ENCODE results near the gene TUBGCP6. TPM values are rescaled to one million over a fixed set of nuclear protein-coding genes. Genes with fewer than 3 reads are reported as not detected.

TUBGCP6 gene
- polyA plus RNA-seq, 1 donor from 2014 or later, result 74.5 TPM

- Histone ChIP-seq H4K20me1 (ENCODE audit: insufficient read depth) (no peaks in the 10 kb centered on the region), H3K4me2 (ENCODE audit: low read length) (no peak overlapping the region), H3K4me3 (ENCODE audit: low read length) (no peak overlapping the region), H3K9ac (ENCODE audit: low read length) (no peak overlapping the region), H3K27me3 (ENCODE audit: insufficient read depth, low read depth, low read length) (no peaks in the 10 kb centered on the region), H3K79me2 (replicated peaks; ENCODE audit: insufficient read depth, low read length) (no peaks in the 10 kb centered on the region), H3F3A (ENCODE audit: insufficient read depth, low read length, poor library complexity, severe bottlenecking) (no peaks in the 10 kb centered on the region), H3K36me3 (ENCODE audit: insufficient read depth, low read length) (no peaks in the 10 kb centered on the region), H3K9me2 (ENCODE audit: insufficient read depth, low read length) (no peaks in the 10 kb centered on the region), H3K9me3 (ENCODE audit: low read length) (no peaks in the 10 kb centered on the region), H3K27ac (ENCODE audit: low read length) (no peak overlapping the region), H2AFZ (ENCODE audit: low read depth, low read length) (no peak overlapping the region)
- TF ChIP-seq TAF1 (IDR thresholded peaks at IDR 0.05; ENCODE audit: low read depth) (no peak), POLR2AphosphoS5 (IDR thresholded peaks at IDR 0.05) (no peak), RAD21 (conservative IDR thresholded peaks at IDR 0.05) (no peak), EP300 (conservative IDR thresholded peaks at IDR 0.05; ENCODE audit: poor library complexity, severe bottlenecking) (no peak), SMC3 (conservative IDR thresholded peaks at IDR 0.05; ENCODE audit: poor library complexity) (no peak), MXI1 (conservative IDR thresholded peaks at IDR 0.05; ENCODE audit: poor library complexity, severe bottlenecking) (no peak), EZH2 (IDR thresholded peaks at IDR 0.05; ENCODE audit: borderline replicate concordance, insufficient read depth, low read length, poor library complexity, severe bottlenecking) (no peak), CTCF (IDR thresholded peaks at IDR 0.05; ENCODE audit: poor library complexity, severe bottlenecking) (no peak)
- TF ChIP-seq, protein P1, sequence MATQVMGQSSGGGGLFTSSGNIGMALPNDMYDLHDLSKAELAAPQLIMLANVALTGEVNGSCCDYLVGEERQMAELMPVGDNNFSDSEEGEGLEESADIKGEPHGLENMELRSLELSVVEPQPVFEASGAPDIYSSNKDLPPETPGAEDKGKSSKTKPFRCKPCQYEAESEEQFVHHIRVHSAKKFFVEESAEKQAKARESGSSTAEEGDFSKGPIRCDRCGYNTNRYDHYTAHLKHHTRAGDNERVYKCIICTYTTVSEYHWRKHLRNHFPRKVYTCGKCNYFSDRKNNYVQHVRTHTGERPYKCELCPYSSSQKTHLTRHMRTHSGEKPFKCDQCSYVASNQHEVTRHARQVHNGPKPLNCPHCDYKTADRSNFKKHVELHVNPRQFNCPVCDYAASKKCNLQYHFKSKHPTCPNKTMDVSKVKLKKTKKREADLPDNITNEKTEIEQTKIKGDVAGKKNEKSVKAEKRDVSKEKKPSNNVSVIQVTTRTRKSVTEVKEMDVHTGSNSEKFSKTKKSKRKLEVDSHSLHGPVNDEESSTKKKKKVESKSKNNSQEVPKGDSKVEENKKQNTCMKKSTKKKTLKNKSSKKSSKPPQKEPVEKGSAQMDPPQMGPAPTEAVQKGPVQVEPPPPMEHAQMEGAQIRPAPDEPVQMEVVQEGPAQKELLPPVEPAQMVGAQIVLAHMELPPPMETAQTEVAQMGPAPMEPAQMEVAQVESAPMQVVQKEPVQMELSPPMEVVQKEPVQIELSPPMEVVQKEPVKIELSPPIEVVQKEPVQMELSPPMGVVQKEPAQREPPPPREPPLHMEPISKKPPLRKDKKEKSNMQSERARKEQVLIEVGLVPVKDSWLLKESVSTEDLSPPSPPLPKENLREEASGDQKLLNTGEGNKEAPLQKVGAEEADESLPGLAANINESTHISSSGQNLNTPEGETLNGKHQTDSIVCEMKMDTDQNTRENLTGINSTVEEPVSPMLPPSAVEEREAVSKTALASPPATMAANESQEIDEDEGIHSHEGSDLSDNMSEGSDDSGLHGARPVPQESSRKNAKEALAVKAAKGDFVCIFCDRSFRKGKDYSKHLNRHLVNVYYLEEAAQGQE (IDR thresholded peaks at IDR 0.05; ENCODE audit: borderline replicate concordance), result no peak
These were observed 8.5 kb upstream of the TUBGCP6 start for GRCh38 chr22:50253046-50253915.

- no peak overlapping the region for H2AFZ ChIP-seq (ENCODE audit: low read depth, low read length)
- no peaks in the 10 kb centered on the region for H3K36me3 ChIP-seq (ENCODE audit: insufficient read depth, low read length)
- H3K9me3 ChIP-seq (ENCODE audit: low read length), result no peaks in the 10 kb centered on the region
- H3K79me2 ChIP-seq (replicated peaks; ENCODE audit: insufficient read depth, low read length), result no peaks in the 10 kb centered on the region
- H3K27me3 ChIP-seq (ENCODE audit: insufficient read depth, low read depth, low read length), result no peaks in the 10 kb centered on the region
- H3K4me2 ChIP-seq (ENCODE audit: low read length), result no peak overlapping the region
- H3K9ac ChIP-seq (ENCODE audit: low read length), result no peak overlapping the region
- no peaks in the 10 kb centered on the region for H3K9me2 ChIP-seq (ENCODE audit: insufficient read depth, low read length)
- TF ChIP-seq RAD21 (conservative IDR thresholded peaks at IDR 0.05), result peak; percentile 63
- no peak for TF ChIP-seq POLR2AphosphoS5 (IDR thresholded peaks at IDR 0.05)
- TF ChIP-seq MXI1 (conservative IDR thresholded peaks at IDR 0.05; ENCODE audit: poor library complexity, severe bottlenecking), result no peak
- TF ChIP-seq, protein P1 (IDR thresholded peaks at IDR 0.05; ENCODE audit: borderline replicate concordance), result no peak
- no peak for TF ChIP-seq TAF1 (IDR thresholded peaks at IDR 0.05; ENCODE audit: low read depth)
- TF ChIP-seq CTCF (IDR thresholded peaks at IDR 0.05; ENCODE audit: poor library complexity, severe bottlenecking), result peak; percentile 67
- TF ChIP-seq EP300 (conservative IDR thresholded peaks at IDR 0.05; ENCODE audit: poor library complexity, severe bottlenecking), result no peak
- TF ChIP-seq EZH2 (IDR thresholded peaks at IDR 0.05; ENCODE audit: borderline replicate concordance, insufficient read depth, low read length, poor library complexity, severe bottlenecking), result no peak
- peak; percentile 61 for TF ChIP-seq SMC3 (conservative IDR thresholded peaks at IDR 0.05; ENCODE audit: poor library complexity)
- H4K20me1 ChIP-seq (ENCODE audit: insufficient read depth), result no peaks in the 10 kb centered on the region
- H3K4me3 ChIP-seq (ENCODE audit: low read length), result no peak overlapping the region
- no peaks in the 10 kb centered on the region for H3F3A ChIP-seq (ENCODE audit: insufficient read depth, low read length, poor library complexity, severe bottlenecking)
- no peak overlapping the region for H3K27ac ChIP-seq (ENCODE audit: low read length)
These were observed 7.5 kb upstream of the TUBGCP6 start for GRCh38 chr22:50252082-50253045.

All from neural cell (in vitro differentiated cells).